ENCODE results near the gene CGB5.
A peak's percentile ranks its signal among the peaks of the same experiment; 100 is the strongest.
"Not testable (repeated sequence)": the region's sequence is repeated elsewhere in the genome, so short reads cannot be mapped to it uniquely, and the experiment has no call there.

Gene CGB5

GRCh38 chr19:49043548-49043947, at the start of gene CGB5:
Gene CGB5, plus strand, starts transcription at chr19:49043848. Its CDS starts 362 bp downstream, at chr19:49044210.
- not testable (repeated sequence) for DNase-seq (ENCODE audit: low read depth in 2 of 2, low spot score in 1 of 2)

GRCh38 chr19:48994035-48994386, 49.6 kb upstream of the CGB5 start:
- DNase-seq (ENCODE audit: low read depth in 2 of 2, low spot score in 1 of 2), result no peak

DNA sequence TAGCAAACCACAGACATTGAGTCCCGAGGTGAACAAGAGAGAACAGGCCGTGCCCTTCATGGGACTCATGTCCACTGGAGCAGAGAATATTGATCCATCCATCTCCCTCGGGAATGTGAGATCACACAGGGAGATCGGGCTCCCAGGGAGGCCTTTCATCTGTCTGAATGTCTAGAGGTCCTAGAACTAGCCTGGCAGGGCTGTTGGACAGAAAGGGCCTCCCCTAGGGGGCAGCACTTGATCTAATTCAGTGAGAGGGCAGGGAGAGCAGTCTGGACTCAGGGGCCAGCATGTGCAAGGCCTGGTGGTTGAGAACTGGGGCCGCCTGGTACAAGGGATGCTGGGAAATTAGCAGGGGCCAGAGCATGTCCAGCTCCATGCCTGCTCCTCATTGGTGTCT, 45.7 kb upstream of the CGB5 start:
- DNase-seq (ENCODE audit: low read depth in 2 of 2, low spot score in 1 of 2), result no peak

DNA sequence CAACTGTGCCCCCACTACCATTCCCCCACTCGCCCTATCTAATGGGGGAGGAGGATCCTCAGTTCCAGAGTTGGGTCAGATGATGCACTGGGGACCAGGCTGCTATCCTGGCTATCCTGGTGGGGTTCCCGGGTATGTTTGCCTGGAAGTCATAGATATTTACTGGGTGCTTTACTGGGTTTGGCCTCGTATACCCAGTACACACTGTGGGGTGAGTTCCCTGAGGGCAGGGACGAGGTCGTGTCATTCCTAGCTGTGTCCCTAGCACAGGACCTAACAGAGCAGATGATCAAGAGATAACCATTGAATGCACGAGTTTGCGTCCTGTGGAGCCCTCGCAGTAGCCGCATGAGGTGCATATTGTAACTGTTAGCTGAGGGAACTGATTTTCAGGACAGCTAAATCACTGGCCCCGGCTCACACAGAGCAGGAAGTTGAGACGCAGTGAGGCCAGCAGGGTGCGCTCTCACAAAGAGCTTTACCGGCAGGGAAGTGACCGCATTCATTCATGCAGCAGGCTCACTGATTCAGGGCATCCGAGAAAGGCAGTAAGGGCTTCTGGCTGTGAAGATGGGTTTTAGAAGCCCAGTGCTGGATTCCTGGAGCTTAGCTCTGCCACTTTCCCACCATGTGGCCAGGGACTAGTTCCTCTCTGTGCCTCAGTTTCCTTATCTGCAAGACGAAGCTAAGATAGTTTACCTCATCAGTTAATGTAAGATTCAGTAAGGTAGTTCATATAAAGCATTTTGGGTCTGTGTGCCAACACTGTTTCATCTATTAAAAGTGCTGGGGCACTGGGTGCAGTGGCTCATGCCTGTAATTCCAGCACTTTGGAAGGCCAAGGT, 43.9 kb upstream of the CGB5 start:
- no peak for DNase-seq (ENCODE audit: low read depth in 2 of 2, low spot score in 1 of 2)

DNA sequence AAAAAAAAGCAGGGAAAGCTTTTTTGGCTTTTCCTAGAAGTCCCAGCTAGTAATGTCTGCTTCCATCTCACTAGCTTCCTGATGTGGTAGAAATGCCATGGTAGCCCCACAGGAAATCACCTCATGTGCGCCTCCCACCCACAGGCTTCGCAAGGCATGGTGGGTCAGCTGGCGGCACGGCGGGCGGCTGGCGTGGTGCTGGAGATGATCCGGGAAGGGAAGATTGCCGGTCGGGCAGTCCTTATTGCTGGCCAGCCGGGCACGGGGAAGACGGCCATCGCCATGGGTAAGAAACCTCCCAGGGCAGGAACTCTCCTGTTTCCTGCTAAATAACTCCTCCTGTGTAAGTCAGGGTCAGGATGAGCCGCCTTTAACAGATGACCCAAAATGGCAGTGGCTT, 39.5 kb upstream of the CGB5 start:
- no peak for DNase-seq (ENCODE audit: low read depth in 2 of 2, low spot score in 1 of 2)

DNA sequence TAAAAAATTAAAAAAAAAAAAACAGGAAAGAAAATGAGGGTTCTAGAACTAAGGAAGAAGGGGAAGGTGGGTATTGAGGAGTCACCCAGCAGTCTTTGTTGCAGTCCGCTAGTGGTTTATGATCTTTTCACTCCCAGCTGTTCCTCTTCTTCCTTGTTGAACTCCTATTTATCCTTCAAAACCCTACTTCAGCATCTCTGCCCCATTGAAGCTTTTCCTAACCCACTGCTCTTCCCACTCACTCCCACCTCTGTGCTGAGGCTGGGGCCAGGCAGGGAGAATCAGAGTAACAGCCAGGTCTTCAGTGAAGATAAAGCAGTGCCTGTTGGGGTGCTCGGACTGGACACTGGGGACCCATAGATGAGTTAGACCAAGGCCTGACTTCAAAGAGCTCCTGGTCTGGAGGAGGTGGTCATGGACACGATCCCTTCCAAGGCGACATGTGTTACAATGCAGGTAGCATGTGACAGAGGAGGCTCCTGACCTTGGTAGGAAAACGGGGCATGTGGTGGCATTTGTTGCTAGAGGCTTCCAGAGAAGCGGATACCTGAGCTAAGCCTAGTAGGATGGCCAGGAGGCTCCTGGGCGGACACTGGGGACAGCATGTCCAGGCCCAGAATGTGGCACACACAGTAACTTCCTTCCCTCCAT, 38.6 kb upstream of the CGB5 start:
- DNase-seq (ENCODE audit: low read depth in 2 of 2, low spot score in 1 of 2), result no peak

- DNase-seq (ENCODE audit: low read depth in 2 of 2, low spot score in 1 of 2), result no peak
Measured at GRCh38 chr19:49006905-49007304, 36.7 kb upstream of the CGB5 start.

DNA sequence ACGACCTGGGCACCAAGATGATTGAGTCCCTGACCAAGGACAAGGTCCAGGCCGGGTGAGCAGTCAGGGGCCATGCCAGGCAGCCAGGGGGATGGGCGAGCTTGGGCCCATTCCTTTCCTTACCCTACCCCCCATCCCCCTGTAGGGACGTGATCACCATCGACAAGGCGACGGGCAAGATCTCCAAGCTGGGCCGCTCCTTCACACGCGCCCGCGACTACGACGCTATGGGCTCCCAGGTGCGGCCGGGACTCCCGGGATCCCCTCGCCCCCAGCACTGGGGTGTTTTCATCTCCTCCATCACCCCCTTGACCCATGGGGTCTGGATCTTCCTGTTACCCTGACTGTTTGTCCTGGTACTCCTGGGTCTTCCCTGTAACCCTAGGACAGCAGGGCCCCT, 33.8 kb upstream of the CGB5 start:
- no peak for DNase-seq (ENCODE audit: low read depth in 2 of 2, low spot score in 1 of 2)

DNA sequence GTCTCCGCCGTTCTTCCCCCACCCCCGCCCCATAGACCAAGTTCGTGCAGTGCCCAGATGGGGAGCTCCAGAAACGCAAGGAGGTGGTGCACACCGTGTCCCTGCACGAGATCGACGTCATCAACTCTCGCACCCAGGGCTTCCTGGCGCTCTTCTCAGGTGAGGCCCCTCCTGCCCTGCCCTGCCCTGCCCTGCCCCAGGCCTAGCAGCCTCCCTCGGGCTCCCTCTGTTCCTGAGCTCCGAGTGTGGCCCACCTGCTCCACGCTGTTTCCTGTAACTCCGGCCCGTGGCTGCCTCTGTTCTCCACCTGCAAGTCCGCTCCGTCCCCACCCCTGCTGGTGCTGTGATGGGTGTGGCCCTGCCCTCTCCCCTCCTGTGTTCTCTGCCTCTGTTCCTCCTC, 33.2 kb upstream of the CGB5 start:
- DNase-seq (ENCODE audit: low read depth in 2 of 2, low spot score in 1 of 2), result no peak

- no peak for DNase-seq (ENCODE audit: low read depth in 2 of 2, low spot score in 1 of 2)
Measured at GRCh38 chr19:49011194-49011593, 32.5 kb upstream of the CGB5 start.

DNA sequence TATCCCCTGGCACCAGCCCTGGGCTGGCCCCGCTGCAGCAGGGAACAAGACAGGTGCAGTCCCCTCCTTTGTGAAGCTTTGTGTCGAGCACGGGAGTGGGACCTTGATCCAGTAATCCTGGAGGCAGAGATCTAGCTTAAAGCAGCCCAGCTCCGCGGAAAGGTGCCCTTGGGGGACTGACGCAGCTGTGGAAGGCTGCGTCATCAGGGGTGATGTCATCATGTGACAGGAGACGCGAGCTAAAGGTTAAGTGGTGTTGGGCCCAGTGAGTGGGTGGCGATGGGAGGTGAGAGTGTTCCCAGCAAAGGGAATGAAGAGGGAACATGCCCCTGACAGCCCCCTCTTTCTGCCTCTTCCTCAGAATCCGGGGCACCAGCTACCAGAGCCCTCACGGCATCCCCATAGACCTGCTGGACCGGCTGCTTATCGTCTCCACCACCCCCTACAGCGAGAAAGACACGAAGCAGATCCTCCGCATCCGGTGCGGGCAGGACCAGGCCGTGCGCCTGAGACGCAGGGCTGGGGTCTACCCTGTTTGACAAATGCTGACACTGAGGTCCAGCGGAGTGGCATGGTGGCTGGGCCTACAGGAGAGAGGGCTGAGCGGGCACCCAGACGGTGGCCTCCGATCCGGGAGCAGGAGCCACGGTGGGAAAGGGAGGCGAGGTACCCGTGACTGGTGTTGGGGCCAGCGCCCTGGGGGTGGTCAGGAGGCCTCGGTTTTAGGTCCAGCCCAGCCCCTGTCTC, 29.4 kb upstream of the CGB5 start:
- no peak for DNase-seq (ENCODE audit: low read depth in 2 of 2, low spot score in 1 of 2)

DNA sequence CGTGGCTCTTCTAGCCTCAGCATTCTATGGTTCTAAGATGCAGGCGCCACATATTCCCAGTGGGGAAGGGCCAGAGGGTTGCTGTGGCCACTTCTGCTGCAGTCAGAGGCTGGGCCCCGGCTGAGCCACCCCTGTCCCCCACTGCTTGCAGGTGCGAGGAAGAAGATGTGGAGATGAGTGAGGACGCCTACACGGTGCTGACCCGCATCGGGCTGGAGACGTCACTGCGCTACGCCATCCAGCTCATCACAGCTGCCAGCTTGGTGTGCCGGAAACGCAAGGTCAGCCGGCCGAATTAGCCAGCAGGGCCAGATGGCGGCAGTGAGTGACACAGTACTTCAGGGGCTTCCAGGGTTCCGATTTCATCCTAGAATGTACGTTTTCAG, 28.8 kb upstream of the CGB5 start:
- no peak for DNase-seq (ENCODE audit: low read depth in 2 of 2, low spot score in 1 of 2)

DNA sequence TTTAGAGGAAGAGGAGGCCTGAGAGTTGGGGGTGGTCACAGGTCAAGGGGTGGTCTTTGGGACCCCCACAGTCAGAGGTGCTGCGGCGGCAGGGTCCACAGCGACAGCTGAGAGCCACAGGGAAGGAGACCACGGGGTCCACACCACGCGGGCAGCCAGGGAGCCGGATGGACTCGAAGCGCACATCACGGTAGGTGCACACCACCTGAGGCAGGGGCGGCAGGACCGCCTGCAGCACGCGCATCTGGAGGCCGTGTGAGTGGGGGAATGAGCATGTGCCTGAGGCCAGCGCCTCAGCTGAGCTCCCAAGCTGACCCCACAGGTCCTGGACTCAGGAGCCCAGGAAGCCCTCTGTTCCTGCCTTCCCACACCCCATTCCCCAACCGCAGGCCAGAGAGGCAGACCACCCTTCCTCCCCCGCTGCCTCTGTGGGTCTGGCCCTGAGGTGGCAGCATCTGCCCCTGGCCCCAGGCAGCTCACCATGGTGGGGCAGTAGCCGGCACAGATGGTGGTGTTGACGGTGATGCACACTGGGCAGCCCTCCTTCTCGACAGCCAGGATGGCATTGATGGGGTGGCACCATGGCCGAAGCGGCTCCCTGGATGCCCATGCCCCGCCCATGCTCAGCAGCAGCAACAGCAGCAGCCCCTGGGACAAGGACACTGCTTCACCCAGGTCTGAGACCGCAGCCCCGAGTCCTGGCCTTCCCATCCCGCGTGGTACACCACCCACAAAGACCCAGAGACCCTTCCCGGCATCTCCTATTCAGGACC, 27.4 kb upstream of the CGB5 start:
- no peak for DNase-seq (ENCODE audit: low read depth in 2 of 2, low spot score in 1 of 2)

- no peak for DNase-seq (ENCODE audit: low read depth in 2 of 2, low spot score in 1 of 2)
Measured at GRCh38 chr19:49017041-49017665, 26.5 kb upstream of the CGB5 start, which contains the start of gene LHB. Gene LHB, minus strand, starts transcription at chr19:49017091. Its CDS starts 10 bp downstream, at chr19:49017081.

DNA sequence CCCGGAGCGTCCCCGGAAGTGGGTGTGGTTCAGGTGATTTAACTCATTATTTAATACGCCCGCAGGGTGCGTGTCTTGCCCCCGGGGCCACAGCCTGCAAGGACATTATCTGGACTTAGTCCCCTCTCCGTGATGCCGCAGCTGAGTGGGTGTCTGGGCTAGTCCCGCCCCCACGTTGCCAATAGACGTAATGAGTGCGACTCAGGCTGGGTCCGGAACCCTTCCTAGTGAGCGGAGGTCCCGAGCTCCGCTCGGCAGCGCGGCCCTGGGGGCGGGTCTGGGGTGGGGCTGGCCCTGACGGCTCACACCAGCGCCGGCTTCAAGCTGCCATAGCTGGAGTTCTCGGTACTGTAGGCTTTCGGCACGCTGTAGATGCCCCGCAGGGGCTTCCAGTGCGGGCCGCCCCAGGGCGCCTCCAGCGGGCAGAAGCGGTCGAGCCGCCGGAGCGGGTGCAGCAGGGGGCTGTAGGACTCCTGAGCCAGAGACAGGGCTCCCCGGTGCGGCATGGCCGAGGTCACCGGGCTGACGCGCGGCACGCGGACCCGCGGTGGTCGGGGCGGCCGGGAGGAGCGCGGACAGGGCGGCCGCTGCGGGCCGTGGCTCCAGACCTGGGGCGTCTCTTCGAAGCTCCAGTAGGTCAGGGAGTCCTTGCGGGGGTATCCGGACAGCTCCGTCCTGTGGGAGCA, 25.8 kb upstream of the CGB5 start:
- peak; percentile 26 to 34 for DNase-seq (ENCODE audit: low read depth in 2 of 2, low spot score in 1 of 2)

DNA sequence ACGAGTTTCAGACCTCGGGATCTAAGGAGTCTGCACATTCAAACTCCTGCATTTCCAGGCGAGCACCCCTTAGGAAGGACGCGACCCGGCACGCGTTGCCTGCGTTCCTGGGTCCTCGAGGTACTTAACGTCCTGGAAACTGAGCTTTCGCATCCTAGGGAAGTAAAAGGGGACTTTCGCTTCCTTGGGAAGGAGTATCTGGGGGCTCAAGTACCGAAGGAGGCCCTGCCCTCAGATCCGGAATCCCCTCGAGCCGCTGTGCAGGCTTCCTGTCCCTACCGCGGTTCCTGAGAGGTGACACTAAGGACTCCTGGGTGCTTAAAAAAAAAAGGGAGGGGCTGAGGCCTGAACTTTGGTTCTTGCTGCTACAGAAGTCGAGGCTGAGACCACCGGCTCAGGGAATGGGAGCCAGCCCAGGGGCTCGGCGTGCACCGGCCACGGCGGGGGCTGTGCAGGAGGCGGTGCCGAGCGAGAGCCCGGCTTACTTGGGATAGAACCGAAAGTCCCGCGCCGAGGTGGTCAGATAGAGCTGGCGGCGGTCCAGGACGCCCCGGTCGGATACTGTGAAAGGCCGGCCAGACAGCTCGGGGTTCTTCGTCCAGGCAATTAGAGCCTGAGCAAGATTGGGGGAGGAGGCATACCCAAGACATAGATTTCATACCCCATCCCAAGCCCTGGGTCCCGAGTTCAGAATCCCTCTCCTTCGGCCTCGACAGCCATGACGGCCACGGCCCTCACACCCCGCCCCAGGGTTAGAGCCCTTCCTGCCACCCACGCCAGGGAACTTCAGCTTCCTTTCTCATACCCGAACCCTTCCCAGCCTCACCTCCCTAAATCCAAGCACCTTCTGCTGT, 25.0 kb upstream of the CGB5 start:
- not testable (repeated sequence) for DNase-seq (ENCODE audit: low read depth in 2 of 2, low spot score in 1 of 2)

GRCh38 chr19:49019242-49019932, 24.3 kb upstream of the CGB5 start:
- DNase-seq (ENCODE audit: low read depth in 2 of 2, low spot score in 1 of 2), result peak; percentile 35 to 37

DNA sequence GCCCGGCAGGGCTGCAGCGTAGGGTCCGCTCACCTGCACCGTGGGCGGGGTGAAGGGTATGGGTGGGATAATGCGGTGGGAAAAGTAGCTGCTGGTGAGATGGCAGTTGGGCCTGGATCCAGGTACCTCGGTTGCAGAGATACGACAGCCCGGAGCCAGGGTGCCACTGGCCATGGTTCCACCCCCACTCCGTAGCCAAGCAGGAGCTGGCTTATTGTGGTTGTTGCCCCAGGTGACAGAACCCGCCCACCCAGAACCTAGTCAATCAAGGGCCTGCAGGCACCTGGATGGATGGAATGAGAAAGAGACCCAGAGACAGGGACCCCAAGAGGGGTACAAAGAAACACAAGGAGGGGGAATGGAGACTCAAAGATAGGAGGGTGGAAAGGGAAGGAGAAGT, 23.3 kb upstream of the CGB5 start:
- no peak for DNase-seq (ENCODE audit: low read depth in 2 of 2, low spot score in 1 of 2)
